Loucy (cell line): ENCODE measurements around the gene NOLC1.

ENCODE experiments used
- CTCF ChIP-seq: fragments of 200-600 bp; sonication (generic); conservative IDR thresholded peaks from 2 replicates; pipeline ENCODE4 v1.5.1; 2014; ENCODE audit warnings: mild to moderate bottlenecking, antibody characterized with exemption, low read length
- EZH2phosphoT487 ChIP-seq: fragments of 200-600 bp; IDR thresholded peaks from 2 replicates; pipeline ENCODE4 v1.6.1; 2018; ENCODE audit warnings: antibody characterized with exemption, mild to moderate bottlenecking, moderate library complexity, borderline replicate concordance

GRCh38 chr10:102157224-102157623, 5.0 kb downstream of the NOLC1 start:
- no peak for TF ChIP-seq CTCF
- TF ChIP-seq EZH2phosphoT487, result no peak
